Activated T-cell treated with anti-CD3 and anti-CD28 coated beads for 1 hour (primary cell): Measurements from ENCODE around the gene SEC24B.
"Not testable (repeated sequence)": the region's sequence is repeated elsewhere in the genome, so short reads cannot be mapped to it uniquely, and the experiment has no call there.

Experiments
- DNase-seq: peaks from one replicate; pipeline ENCODE4 v3.0.0-alpha.2; 2020; ENCODE audit warnings: low read depth

The SEC24B gene

DNA sequence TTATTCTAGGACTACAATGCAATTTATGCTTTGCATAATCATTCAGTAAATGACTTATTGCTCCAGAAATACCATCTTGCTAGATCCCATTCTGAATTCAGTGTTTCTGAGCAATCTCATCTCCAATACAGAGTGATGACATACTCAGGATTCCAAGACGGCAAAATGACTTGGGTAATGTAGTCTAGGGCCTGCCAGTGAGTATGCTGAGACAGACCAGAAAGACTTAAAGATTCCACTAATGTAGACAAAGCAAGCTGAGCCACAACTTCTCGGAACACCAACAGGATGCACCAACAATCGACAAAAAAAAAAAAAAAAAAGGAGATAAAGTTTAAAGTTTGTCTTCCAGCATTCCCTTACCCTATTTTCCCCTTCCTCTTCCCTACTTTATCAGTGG is 919 bp upstream of the SEC24B start:
- no peak for DNase-seq

- DNase-seq = peak; percentile 3
Observed at GRCh38 chr4:109434007-109434971, 674 bp downstream of the SEC24B start.

GRCh38 chr4:109435635-109436034 is 2.0 kb downstream of the SEC24B start:
- DNase-seq = no peak

DNA sequence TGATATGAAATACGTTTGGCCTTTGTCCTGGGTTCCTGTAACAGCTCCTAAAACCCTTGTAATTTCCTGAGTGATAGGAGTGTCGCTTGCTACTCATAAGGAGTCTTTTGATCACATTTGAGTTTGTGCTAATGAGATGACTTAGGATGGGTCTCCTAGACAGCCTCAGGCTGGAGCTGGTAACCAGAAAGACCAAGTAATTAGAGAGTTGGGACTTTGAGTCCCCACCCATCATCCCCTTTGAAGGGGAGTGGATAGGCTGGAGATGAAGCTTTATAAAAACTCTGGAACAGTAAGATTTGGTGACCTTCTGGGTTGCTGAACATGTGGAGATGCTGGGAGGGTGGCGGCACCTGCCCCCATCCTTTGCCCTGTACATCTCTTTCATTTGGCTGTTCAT is 2.9 kb downstream of the SEC24B start:
- no peak for DNase-seq

GRCh38 chr4:109440948-109441347 is 7.3 kb downstream of the SEC24B start:
- DNase-seq = no peak

DNA sequence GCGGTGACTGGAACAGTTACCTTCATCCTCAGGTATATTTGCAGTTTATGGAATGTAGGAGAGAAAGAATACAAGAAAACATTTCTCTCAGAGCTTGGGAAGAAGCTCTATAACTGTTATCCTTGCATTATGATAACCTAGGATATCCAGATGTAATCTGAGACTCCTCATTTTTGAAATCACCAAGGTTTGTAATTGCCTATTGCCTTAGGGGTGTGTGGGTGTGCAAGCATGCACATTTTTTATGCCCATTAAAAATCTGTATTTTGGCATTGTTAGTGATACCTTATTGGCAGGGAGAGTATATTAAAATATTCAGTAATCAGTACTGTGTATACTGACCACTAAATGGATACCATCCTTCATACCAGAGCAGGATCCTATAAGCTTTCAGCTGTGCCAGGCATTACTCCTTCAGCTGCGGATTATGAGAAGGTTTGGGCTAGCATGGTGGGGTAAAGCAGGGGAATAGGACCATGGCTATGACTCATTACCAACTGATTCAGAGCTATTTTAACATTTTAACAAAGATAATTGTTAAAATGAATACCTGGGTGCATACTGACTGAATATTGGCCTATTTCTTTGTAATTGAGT is 8.3 kb downstream of the SEC24B start:
- DNase-seq = no peak

- no peak for DNase-seq
Observed at GRCh38 chr4:109444182-109444844, 10.7 kb downstream of the SEC24B start.

DNA sequence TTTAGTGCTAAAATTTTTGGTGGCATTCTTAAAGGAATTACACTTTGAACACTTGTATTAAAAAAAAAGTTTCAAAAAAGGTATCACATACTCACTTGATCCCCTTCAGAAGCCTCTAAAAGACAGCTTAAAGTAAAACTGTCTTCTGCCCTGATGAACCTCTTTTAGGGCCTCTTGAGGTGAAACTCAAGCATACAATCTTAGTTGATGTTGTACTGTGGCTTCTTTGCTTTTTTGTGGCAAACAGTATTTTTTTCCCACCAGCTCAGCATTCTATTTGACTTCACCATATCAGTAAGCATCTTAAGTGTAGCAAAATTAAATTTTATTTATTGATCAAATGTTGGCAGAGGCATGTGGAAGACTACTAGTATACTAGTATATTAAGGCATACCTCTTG is 13.7 kb downstream of the SEC24B start:
- no peak for DNase-seq

GRCh38 chr4:109451544-109452273 is 18.1 kb downstream of the SEC24B start:
- no peak for DNase-seq

DNA sequence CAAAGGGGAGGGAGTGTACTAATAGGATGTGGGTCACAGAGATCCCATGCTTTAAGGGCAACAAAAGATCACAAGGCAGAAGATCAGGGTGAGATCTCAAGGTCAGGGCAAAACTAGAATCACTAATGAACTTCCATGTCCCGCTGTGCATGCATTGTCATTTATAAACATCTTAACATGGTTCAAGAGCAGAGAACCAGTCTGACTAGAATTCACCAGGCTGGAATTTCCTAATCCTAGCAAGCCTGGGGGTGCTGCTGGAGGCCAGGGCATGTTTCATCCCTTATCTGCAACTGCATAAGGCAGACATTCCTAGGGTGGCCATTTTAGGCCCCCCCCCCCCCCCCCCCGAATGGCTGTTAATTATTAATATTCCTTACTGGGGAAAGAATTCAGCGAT is 19.5 kb downstream of the SEC24B start:
- not testable (repeated sequence) for DNase-seq

DNA sequence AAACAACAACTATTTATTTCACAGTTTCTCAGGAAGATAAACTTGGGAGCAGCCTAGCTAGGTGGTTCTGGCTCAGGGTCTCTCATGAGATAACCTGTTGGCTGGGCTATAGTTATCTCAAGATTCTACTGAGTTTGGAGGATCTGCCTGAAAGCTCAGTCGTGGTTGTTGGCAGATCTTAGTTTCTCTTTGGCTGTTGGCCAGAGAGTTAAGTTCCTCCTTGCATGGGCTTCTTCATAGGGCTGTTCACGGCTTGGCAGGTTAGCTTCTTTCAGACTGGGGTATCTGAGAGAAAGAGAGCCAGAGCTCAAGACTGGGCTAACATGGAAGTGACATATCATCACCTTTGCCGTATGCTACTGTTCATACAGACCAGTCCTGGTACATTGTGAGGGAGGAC is 28.7 kb downstream of the SEC24B start:
- no peak for DNase-seq

DNA sequence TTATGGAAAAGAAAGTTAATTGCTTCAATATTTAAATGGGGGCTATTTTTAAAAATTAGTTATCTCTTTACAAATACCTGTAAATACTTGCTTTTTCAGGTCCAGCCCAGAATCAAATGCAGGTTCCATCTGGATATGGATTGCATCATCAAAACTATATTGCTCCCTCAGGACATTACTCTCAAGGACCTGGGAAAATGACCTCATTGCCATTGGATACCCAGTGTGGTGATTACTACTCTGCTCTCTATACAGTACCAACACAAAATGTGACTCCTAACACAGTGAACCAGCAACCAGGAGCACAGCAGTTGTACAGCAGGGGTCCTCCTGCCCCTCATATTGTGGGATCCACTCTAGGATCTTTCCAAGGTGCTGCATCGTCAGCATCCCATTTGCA is 29.2 kb downstream of the SEC24B start:
- no peak for DNase-seq

DNA sequence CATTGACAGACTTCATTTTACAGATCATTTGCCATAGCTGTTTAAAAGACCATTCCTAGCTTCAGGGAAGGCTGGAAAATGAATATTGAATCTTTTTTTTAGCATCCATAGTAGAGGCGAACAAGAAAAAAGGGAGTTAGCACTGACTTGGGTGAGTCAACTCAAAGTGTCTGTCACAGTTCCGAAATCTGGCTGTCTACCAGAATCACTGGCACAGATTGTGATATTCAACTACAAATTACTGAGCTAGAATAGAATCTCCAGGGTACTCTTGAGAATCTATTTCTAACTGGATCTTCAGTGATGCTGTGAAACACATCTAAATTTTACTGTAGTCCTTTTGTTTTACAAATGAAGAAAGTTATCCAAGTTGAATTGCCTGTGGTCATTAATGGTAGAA is 31.5 kb downstream of the SEC24B start:
- no peak for DNase-seq

- DNase-seq = no peak
Observed at GRCh38 chr4:109469915-109470314, 36.3 kb downstream of the SEC24B start.

GRCh38 chr4:109472343-109472761 is 38.7 kb downstream of the SEC24B start:
- no peak for DNase-seq

DNA sequence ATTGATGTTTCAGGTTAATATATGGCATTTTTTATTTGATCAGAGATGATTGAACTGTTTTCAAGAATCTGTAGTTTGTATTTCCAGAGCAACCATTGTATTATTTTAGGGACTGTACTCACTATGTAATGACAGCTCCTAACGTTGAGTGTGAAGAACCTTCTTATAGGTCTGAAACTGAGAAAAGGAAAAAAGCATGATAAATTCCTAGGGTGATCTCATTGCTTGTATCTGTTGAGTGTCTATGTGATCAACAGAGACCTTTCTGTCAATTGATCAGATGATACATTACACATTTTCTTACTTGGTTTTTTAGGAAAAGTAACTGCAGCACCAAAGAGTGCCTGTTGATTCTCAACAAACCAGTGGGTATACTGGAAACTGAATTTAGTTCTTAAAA is 40.2 kb downstream of the SEC24B start:
- no peak for DNase-seq

GRCh38 chr4:109486007-109486406 is 52.4 kb downstream of the SEC24B start:
- no peak for DNase-seq

GRCh38 chr4:109494563-109494962 is 60.9 kb downstream of the SEC24B start:
- DNase-seq = no peak

- no peak for DNase-seq
Observed at GRCh38 chr4:109495514-109495913, 61.9 kb downstream of the SEC24B start.

GRCh38 chr4:109496875-109497274 is 63.3 kb downstream of the SEC24B start:
- DNase-seq = no peak

DNA sequence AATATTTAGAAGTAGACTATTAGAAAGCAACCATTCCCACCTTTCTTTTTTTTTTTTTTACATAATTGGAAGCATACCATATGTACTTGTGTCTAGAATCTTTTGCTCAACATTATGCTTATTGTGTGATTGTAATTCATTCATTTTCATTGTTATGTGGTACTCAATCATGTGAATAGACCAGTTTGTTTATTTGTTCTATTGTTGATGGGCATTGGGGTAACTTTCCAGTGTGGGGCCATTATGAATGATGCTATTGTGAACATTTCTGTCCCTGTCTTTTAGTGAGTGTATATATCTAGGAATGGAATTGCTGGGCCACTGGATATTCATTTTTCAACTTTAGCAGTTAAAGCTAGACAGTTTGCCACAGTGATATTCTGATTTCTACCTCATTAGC is 63.9 kb downstream of the SEC24B start:
- DNase-seq = no peak

DNA sequence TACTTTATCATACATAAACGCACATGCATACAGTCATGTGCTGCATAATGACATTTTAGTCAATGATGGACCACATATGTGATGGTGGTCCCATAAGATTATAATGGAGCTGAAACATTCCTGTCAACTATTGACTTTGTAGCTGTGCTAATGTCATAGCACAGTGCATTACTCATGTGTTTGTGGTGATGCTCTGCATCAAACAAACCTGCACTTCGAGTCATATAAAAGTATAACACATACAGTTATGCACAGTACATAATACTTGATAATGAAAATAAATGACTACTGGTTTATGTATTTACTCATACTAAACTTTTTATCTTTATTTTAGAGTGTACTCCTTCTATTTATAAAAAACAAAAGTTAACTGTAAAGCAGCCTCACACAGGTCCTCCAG is 65.9 kb downstream of the SEC24B start:
- DNase-seq = no peak
